HG02943 (cell line): ENCODE results near the gene BBS12.

Experiments used
- ATAC-seq: cut with Tn5 transposase; IDR thresholded peaks from one replicate; pipeline ENCODE4 v1.9.1; 2021; ENCODE audit warnings: mild to moderate bottlenecking, low read depth, moderate library complexity; ENCODE audit not compliant: unreplicated experiment

The BBS12 gene

DNA sequence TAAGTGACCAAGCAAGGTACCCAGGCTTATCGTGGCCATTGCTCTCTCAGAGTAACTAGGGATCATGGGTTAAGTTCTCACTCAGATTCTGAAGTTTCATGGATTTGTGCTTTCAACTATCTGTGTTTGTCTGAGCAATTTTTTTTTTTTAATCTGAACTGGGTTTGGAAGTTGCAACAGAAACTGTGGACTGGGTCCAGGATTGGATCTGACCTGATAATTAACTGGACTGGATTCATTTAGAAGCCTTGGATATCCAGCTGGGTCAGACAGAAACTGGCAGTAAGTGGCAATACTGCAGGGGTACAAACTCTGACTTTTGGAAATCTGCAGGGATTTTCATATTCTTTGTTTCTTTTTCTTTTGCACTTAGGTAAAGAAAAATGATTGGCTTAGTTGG lies 55.4 kb downstream of the BBS12 start:
- ATAC-seq = no peak

DNA sequence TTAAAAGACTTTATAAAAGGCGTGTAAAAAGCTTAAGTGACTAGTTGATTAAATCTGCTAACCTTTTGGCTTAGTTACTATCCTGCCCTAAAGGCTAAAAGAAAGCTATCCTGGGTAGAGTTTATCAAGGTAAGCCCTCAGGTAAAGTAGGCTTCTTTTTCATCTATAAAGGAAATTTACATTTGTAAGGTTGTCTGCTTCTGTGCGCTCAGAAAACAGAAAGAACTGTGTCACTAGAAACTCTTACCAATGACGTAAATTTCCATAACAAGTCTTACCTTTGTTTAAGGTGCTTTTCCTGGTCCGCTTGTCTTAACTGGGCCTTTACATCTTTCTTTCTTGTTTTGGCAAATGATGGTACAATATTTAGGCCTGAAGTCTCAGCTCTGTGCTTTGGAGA lies 56.4 kb downstream of the BBS12 start:
- no peak for ATAC-seq

DNA sequence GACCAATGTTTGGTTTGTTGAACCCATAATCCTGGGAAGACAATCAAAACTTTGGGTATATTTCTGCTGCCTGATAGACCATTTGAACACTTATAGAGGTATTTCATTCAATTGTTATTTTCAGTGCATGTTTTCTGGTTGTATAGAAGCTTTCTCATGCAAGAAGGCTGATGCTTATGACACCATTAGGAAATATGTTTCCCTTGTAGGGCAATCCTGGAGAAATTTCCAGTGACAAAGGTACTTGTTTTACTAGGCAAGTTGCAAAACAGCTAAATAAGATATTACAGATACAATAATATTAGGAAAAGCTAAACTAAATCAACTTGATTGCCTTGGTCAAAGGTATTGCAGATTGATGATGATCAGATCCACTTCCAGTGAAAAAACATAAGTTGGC lies 61.3 kb downstream of the BBS12 start:
- ATAC-seq = no peak
